GM18873 (cell line): ENCODE results near the gene AQP1.

Experiments
- ATAC-seq: cut with Tn5 transposase; IDR thresholded peaks from one replicate; pipeline ENCODE4 v1.9.1; 2021; ENCODE audit warnings: mild to moderate bottlenecking, moderate library complexity, moderate number of reproducible peaks; ENCODE audit not compliant: unreplicated experiment, low FRiP score

AQP1 gene

GRCh38 chr7:30932562-30932961 is 20.9 kb downstream of the AQP1 start:
- no peak for ATAC-seq

- no peak for ATAC-seq
These were observed 21.7 kb downstream of the AQP1 start for GRCh38 chr7:30933124-30933974.

GRCh38 chr7:30934225-30934624 is 22.6 kb downstream of the AQP1 start:
- ATAC-seq = no peak

GRCh38 chr7:30934732-30935568 is 23.3 kb downstream of the AQP1 start:
- ATAC-seq = no peak

GRCh38 chr7:30935569-30935877 is 23.9 kb downstream of the AQP1 start:
- no peak for ATAC-seq

GRCh38 chr7:30936650-30937245 is 25.1 kb downstream of the AQP1 start:
- no peak for ATAC-seq

- ATAC-seq = no peak
These were observed 25.8 kb downstream of the AQP1 start for GRCh38 chr7:30937416-30937815.

GRCh38 chr7:30938435-30939316 is 27.0 kb downstream of the AQP1 start:
- peak; percentile 72 for ATAC-seq

- no peak for ATAC-seq
These were observed 30.1 kb downstream of the AQP1 start for GRCh38 chr7:30941582-30942323.

- ATAC-seq = no peak
These were observed 38.5 kb downstream of the AQP1 start for GRCh38 chr7:30950197-30950596.

GRCh38 chr7:30954914-30955313 is 43.3 kb downstream of the AQP1 start:
- no peak for ATAC-seq

GRCh38 chr7:30956704-30957103 is 45.1 kb downstream of the AQP1 start:
- no peak for ATAC-seq

GRCh38 chr7:30963842-30964241 is 52.2 kb downstream of the AQP1 start, which contains the start of gene GHRHR:
TSS of gene GHRHR (plus strand) at chr7:30963953. CDS start at chr7:30964069, 116 bp downstream.
- ATAC-seq = no peak

GRCh38 chr7:30965372-30965771 is 53.7 kb downstream of the AQP1 start:
- ATAC-seq = no peak

- no peak for ATAC-seq
These were observed 54.2 kb downstream of the AQP1 start for GRCh38 chr7:30965883-30966282.

GRCh38 chr7:30968294-30968693 is 56.6 kb downstream of the AQP1 start:
- ATAC-seq = no peak

- no peak for ATAC-seq
These were observed 57.3 kb downstream of the AQP1 start for GRCh38 chr7:30968747-30969603.

GRCh38 chr7:30969604-30969970 is 57.9 kb downstream of the AQP1 start:
- no peak for ATAC-seq

- ATAC-seq = no peak
These were observed 58.4 kb downstream of the AQP1 start for GRCh38 chr7:30970074-30970473.
